Endothelial cell of umbilical vein (primary cell): Measurements from ENCODE around the gene ARSH. TPM values are rescaled to one million over a fixed set of nuclear protein-coding genes. Genes with fewer than 3 reads are reported as not detected.
"Not testable (repeated sequence)": the region's sequence is repeated elsewhere in the genome, so short reads cannot be mapped to it uniquely, and the experiment has no call there.

Experiments used
- BruUV-seq: library from RNA; stranded (reverse); fragments of 400-500 nt; replicated peaks from 2 replicates; lab custom pipeline; 2021; lab: Mats Ljungman, UMichigan
- CTCF ChIA-PET: fragments of 300-600, 350-600 bp; sonication (Branson Sonifier 250); formaldehyde crosslinking; loops from one replicate; lab custom pipeline; 2021; ENCODE audit warnings: antibody characterized with exemption, inconsistent platforms; lab: Charles Lee
- POLR2A ChIA-PET: fragments of 300-600, 350-600 bp; sonication (Branson Sonifier 250); formaldehyde crosslinking; loops from one replicate; lab custom pipeline; 2021; ENCODE audit warnings: antibody characterized with exemption, inconsistent platforms; lab: Charles Lee
- DNase-seq: peaks from one replicate; pipeline ENCODE4 v3.0.0-alpha.2; 2011; ENCODE audit warnings: low read depth, low spot score
- FAIRE-seq: peaks from 2 replicates; lab custom pipeline; 2011; peaks lifted over from hg19 to GRCh38; lab: Jason Lieb, UNC
- H2AFZ ChIP-seq: 2 replicates; pipeline ENCODE4 v1.6.0; 2012; ENCODE audit warnings: low read depth, low read length, control low read depth, inconsistent platforms
- H3K27ac ChIP-seq: 2 replicates; pipeline ENCODE4 v1.5.1; 2011; ENCODE audit warnings: low read depth, mild to moderate bottlenecking, control low read depth, low read length, moderate library complexity; ENCODE audit not compliant: insufficient read depth
- H3K27me3 ChIP-seq, 2 experiments: 2 replicates each; pipeline versions ENCODE4 v1.6.0 to v1.6.1; 2011; ENCODE audit warnings: low read length in 2 of 2, mixed read lengths in 1 of 2; ENCODE audit not compliant: control insufficient read depth in 2 of 2, insufficient read depth in 2 of 2
- H3K36me3 ChIP-seq, 2 experiments: 2 replicates in 1 of 2; 3 replicates in 1 of 2; pipeline ENCODE4 v1.5.1; 2011; ENCODE audit warnings: low read length in 2 of 2, mild to moderate bottlenecking in 1 of 2, moderate library complexity in 1 of 2; ENCODE audit not compliant: control insufficient read depth in 2 of 2, insufficient read depth in 2 of 2; ENCODE audit errors: extremely low read depth in 1 of 2
- H3K4me1 ChIP-seq: 3 replicates; pipeline ENCODE4 v1.5.1; 2011; ENCODE audit warnings: mild to moderate bottlenecking, low read length; ENCODE audit not compliant: control insufficient read depth, insufficient read depth; ENCODE audit errors: extremely low read depth
- H3K4me2 ChIP-seq: 2 replicates; pipeline ENCODE4 v1.6.1; 2011; ENCODE audit warnings: low read length, control low read depth, mixed read lengths; ENCODE audit not compliant: insufficient read depth
- H3K4me3 ChIP-seq, 3 experiments: fragments of 200-600 bp in 1 of 3; sonication (generic), shearing (Covaris generic) in 1 of 3; replicated peaks in 1 of 3; 2 replicates each; pipeline ENCODE4 v1.5.1; 2011 to 2016; ENCODE audit warnings: control low read depth in 3 of 3, low read length in 3 of 3, mild to moderate bottlenecking in 2 of 3, inconsistent platforms in 1 of 3, low read depth in 1 of 3, moderate library complexity in 1 of 3; ENCODE audit not compliant: insufficient read depth in 1 of 3
- H3K79me2 ChIP-seq: 2 replicates; pipeline ENCODE4 v1.6.0; 2012; ENCODE audit warnings: low read length, inconsistent platforms; ENCODE audit not compliant: control insufficient read depth, insufficient read depth
- H3K9ac ChIP-seq: replicated peaks from 2 replicates; pipeline ENCODE3; 2011; ENCODE audit warnings: low read length, control low read depth; ENCODE audit not compliant: insufficient read depth; ENCODE audit errors: extremely low read depth
- H3K9me1 ChIP-seq: replicated peaks from 3 replicates; pipeline ENCODE4 v1.6.0; 2011; ENCODE audit warnings: mild to moderate bottlenecking, low read length; ENCODE audit not compliant: control insufficient read depth, insufficient read depth; ENCODE audit errors: extremely low read depth
- H3K9me3 ChIP-seq: replicated peaks from 2 replicates; pipeline ENCODE4 v1.5.1; 2012; ENCODE audit warnings: low read length, inconsistent platforms; ENCODE audit not compliant: control insufficient read depth, insufficient read depth
- H4K20me1 ChIP-seq: replicated peaks from 2 replicates; pipeline ENCODE3; 2011; ENCODE audit warnings: mild to moderate bottlenecking, low read length; ENCODE audit not compliant: control insufficient read depth, insufficient read depth; ENCODE audit errors: extremely low read depth
- FOS ChIP-seq: IDR thresholded peaks from 2 replicates; pipeline ENCODE4 v1.6.1; 2011; ENCODE audit warnings: mild to moderate bottlenecking, low read length, moderate library complexity, borderline replicate concordance; ENCODE audit not compliant: insufficient read depth
- GATA2 ChIP-seq: IDR thresholded peaks from 2 replicates; pipeline ENCODE4 v1.7.0; 2011; ENCODE audit warnings: low read depth, mild to moderate bottlenecking, moderate library complexity, mixed read lengths, low read length; ENCODE audit not compliant: insufficient read length, insufficient read depth
- POLR2AphosphoS5 ChIP-seq: IDR thresholded peaks from 2 replicates; pipeline ENCODE4 v1.6.1; 2012; ENCODE audit warnings: low read depth, mild to moderate bottlenecking, control low read depth, low read length, moderate library complexity; ENCODE audit not compliant: insufficient read depth
- dilution Hi-C: fragments of 300-500 bp; cut with MboI; formaldehyde crosslinking; loops from one replicate; pipeline ENCODE4 v1.15.0; 2019; ENCODE audit warnings: low sequenced_read_pairs; ENCODE audit not compliant: extremely low pct_ligation_motif_present
- intact Hi-C: fragments of 100-400 bp; cut with micrococcal nuclease; formaldehyde crosslinking; loops from one replicate; pipeline ENCODE4 v1.10.0; 2022
- polyA plus RNA-seq, 4 experiments: library from polyadenylated mRNA; depleted of rRNA in 3 of 4; stranded (reverse) in 3 of 4; unstranded in 1 of 4; fragments of >200 nt; gene quantifications; 2 replicates each; pipeline versions ENCODE4 v1.2.1 to v1.2.3, GENCODE V29; 2011 to 2012; ENCODE audit warnings: missing spikeins in 1 of 4
- total RNA-seq: library from RNA; stranded (reverse); gene quantifications from 2 replicates; pipeline ENCODE4 v1.2.3, GENCODE V29; 2021

The ARSH gene
- total and polyA plus RNA-seq, 2 donors (not counting 3 experiments of a cell fraction or from before 2014, with no cell fraction given): not detected

GRCh38 chrX:2963992-2964794 lies 42.2 kb upstream of the ARSH start:
- BruUV-seq: TSS peak; percentile 94
- Histone ChIP-seq H3K4me1 (peaks cover 12% of the 10 kb centered on the region), H3K4me2 (peak overlapping the region; percentile 40), H2AFZ (peak overlapping the region; percentile 73), H3K27ac (peak overlapping the region; percentile 81), H3K9ac (peak overlapping the region; percentile 69)
- H3K27me3 ChIP-seq, dilution Hi-C loops, H3K9me1 ChIP-seq, H4K20me1 ChIP-seq, H3K36me3 ChIP-seq, H3K4me3 ChIP-seq, H3K79me2 ChIP-seq, CTCF ChIA-PET, H3K9me3 ChIP-seq: not testable (repeated sequence)
- peak; percentile 66 for DNase-seq
- FAIRE-seq: peak; percentile 97
- TF ChIP-seq FOS: peak; percentile 39
- peak; percentile 15 for TF ChIP-seq POLR2AphosphoS5
- TF ChIP-seq GATA2: peak; percentile 70
- intact Hi-C loops: loop anchor here (1.0 kb wide), 1 partner anchor 36 kb away; no protein-coding TSS in a partner anchor
- POLR2A ChIA-PET: interaction anchor here (0.5 to 1.2 kb wide), 2 partner anchors 32 to 35 kb away, joined by 9 to 15 read pairs; partner anchors contain the start of gene ARSD

DNA sequence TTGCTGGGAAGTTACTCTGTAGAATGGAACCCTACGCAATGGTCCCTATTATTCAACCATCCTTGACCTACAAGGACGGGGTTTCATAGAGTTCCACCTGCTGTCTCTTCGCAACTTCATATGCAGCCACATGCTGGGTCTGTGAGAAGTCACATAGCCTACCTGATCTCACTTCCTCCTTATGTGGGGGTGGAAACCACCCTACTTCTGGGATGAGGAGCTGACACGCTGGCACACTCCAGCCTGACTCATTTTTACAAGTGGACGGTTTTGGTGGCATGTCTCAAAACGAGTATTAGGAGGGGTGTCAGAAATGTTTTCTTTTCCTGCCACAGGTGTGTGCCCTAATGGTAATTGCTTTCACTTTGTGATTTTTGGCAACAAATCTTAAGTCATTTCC lies 40.4 kb upstream of the ARSH start:
- H3K4me2 ChIP-seq: no peak overlapping the region
- no peaks in the 10 kb centered on the region for H4K20me1 ChIP-seq
- DNase-seq: no peak
- H3K4me3 ChIP-seq: no peak overlapping the region
- H3K9me3 ChIP-seq: no peaks in the 10 kb centered on the region
- H3K9me1 ChIP-seq: no peaks in the 10 kb centered on the region
- no TSS peak for BruUV-seq
- POLR2A ChIA-PET: no interaction called here
- dilution Hi-C loops: no loop called here
- no peaks in the 10 kb centered on the region for H3K79me2 ChIP-seq
- no peak overlapping the region for H2AFZ ChIP-seq
- no peaks in the 10 kb centered on the region for H3K27me3 ChIP-seq
- CTCF ChIA-PET: no interaction called here
- H3K9ac ChIP-seq: no peak overlapping the region
- peaks cover 12% of the 10 kb centered on the region for H3K4me1 ChIP-seq
- intact Hi-C loops: no loop called here
- no peak for FAIRE-seq
- no peaks in the 10 kb centered on the region for H3K36me3 ChIP-seq
- no peak overlapping the region for H3K27ac ChIP-seq
- no peak for TF ChIP-seq FOS
